Esophagus muscularis mucosa (tissue), 4 donors: Measurements from ENCODE around the gene SLC45A3. TPM values are rescaled to one million over a fixed set of nuclear protein-coding genes. Genes with fewer than 3 reads are reported as not detected.

Experiments
- DNase-seq: peaks from one replicate; pipeline ENCODE4 v3.0.0-alpha.2; 2017; ENCODE audit errors: extremely low spot score
- H3K27ac ChIP-seq, 4 donors: fragments of 200-600 bp; sonication (generic); replicated peaks in 1 of 4; 1 replicate in 3 of 4; 2 replicates in 1 of 4; pipeline ENCODE4 v1.5.1; 2016 to 2019; ENCODE audit warnings: mild to moderate bottlenecking in 1 of 4
- H3K27me3 ChIP-seq, 4 donors: fragments of 200-600 bp; sonication (generic); one replicate each; pipeline versions ENCODE4 v1.5.1 to v1.6.0; 2016 to 2019
- H3K36me3 ChIP-seq, 4 donors: fragments of 200-600 bp; sonication (generic); one replicate each; pipeline ENCODE4 v1.5.1; 2016 to 2019
- H3K4me1 ChIP-seq, 4 donors: fragments of 200-600 bp; sonication (generic); one replicate each; pipeline ENCODE4 v1.5.1; 2016 to 2019
- H3K4me3 ChIP-seq, 4 donors: fragments of 200-600 bp; sonication (generic); 1 replicate in 2 of 4; 2 replicates in 2 of 4; pipeline ENCODE4 v1.5.1; 2016 to 2019; ENCODE audit warnings: mild to moderate bottlenecking in 4 of 4, moderate library complexity in 1 of 4
- H3K9me3 ChIP-seq, 4 donors: fragments of 200-600 bp; sonication (generic); 1 replicate in 3 of 4; 2 replicates in 1 of 4; pipeline ENCODE4 v1.5.1; 2016 to 2019
- EP300 ChIP-seq: sonication (generic); formaldehyde crosslinking; IDR thresholded peaks from one replicate; pipeline ENCODE4 v1.6.1; 2017; ENCODE audit warnings: antibody characterized with exemption
- POLR2A ChIP-seq: fragments of 450-650 bp; IDR thresholded peaks from one replicate; pipeline ENCODE4 v1.6.1; 2017; ENCODE audit warnings: antibody characterized with exemption, moderate library complexity, mild to moderate bottlenecking, low read depth
- POLR2AphosphoS5 ChIP-seq, 2 donors: sonication (generic); formaldehyde crosslinking; IDR thresholded peaks; one replicate each; pipeline ENCODE4 v1.6.1; 2017; ENCODE audit warnings: antibody characterized with exemption in 2 of 2
- WGBS: methylation state at CpG from one replicate; pipeline ENCODE4 v1.1.5; 2018; 5-methylcytosine and 5-hydroxymethylcytosine counted together
- intact Hi-C: fragments of 100-400 bp; cut with DNase I; formaldehyde crosslinking; loops from one replicate; pipeline ENCODE4 v1.15.1; 2023
- small RNA-seq, 3 donors: library from RNA; depleted of rRNA; stranded (forward); fragments of <200 nt; gene quantifications; one replicate each; pipeline ENCODE3, GENCODE V24; 2016
- total RNA-seq, 4 donors: library from RNA; depleted of rRNA; stranded (reverse); fragments of >200 nt; gene quantifications; one replicate each; pipeline versions ENCODE4 v1.1.0 to v1.2.1, GENCODE V29; 2016
- TF ChIP-seq, protein P1 (sequence below), 3 experiments: fragments of 200-600 bp in 2 of 3; fragments of 450-650 bp in 1 of 3; sonication (generic) in 2 of 3; IDR thresholded peaks; one replicate each; pipeline ENCODE4 v1.5.1; 2017 to 2019; ENCODE audit warnings: antibody characterized with exemption in 3 of 3, mild to moderate bottlenecking in 2 of 3, moderate library complexity in 1 of 3

SLC45A3 gene
- total RNA-seq, 4 donors from 2014 or later = 0.86 to 1.7 (median 1.1) TPM

DNA sequence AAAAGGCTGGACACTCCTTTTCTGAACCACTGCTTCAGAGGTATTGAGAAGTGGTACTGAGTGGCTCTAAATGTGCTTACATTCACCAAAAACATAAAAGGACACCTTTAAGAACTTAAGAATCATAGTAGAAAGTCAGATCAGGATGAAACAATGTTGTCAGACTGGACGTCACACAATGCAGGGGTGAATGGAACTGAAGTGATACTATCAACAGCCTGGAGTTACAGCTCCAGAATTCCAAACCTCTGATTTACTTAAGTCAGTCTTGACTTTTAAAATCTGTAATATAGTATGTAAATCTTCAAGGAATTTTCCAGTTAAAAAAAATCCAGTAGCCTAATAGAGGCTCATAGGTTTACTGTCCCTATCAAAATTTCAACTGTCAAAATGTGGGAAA is 67.8 kb downstream of the SLC45A3 start:
- intact Hi-C loops = no loop called here
- TF ChIP-seq EP300 = no peak
- TF ChIP-seq, protein P1, sequence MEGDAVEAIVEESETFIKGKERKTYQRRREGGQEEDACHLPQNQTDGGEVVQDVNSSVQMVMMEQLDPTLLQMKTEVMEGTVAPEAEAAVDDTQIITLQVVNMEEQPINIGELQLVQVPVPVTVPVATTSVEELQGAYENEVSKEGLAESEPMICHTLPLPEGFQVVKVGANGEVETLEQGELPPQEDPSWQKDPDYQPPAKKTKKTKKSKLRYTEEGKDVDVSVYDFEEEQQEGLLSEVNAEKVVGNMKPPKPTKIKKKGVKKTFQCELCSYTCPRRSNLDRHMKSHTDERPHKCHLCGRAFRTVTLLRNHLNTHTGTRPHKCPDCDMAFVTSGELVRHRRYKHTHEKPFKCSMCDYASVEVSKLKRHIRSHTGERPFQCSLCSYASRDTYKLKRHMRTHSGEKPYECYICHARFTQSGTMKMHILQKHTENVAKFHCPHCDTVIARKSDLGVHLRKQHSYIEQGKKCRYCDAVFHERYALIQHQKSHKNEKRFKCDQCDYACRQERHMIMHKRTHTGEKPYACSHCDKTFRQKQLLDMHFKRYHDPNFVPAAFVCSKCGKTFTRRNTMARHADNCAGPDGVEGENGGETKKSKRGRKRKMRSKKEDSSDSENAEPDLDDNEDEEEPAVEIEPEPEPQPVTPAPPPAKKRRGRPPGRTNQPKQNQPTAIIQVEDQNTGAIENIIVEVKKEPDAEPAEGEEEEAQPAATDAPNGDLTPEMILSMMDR (IDR thresholded peaks at IDR 0.05) = no peak
- TF ChIP-seq POLR2A = no peak
- no peak for TF ChIP-seq POLR2AphosphoS5 (IDR thresholded peaks at IDR 0.05)
- Histone ChIP-seq H3K4me3 (no peak overlapping the region), H3K4me1 (peaks cover 0 to 10% (median 3%) of the 10 kb centered on the region in 4 donors), H3K9me3 (no peaks in the 10 kb centered on the region), H3K27me3 (no peaks in the 10 kb centered on the region), H3K36me3 (peaks cover 7 to 62% (median 40%) of the 10 kb centered on the region in 4 donors), H3K27ac (no peak overlapping the region)
- no peak for DNase-seq
- WGBS = 95% methylated on average over 1 of the region's 1 CpG

GRCh38 chr1:205612104-205612503 is 68.2 kb downstream of the SLC45A3 start:
- no peak for DNase-seq
- intact Hi-C loops = no loop called here
- TF ChIP-seq EP300 = no peak
- TF ChIP-seq POLR2AphosphoS5 (IDR thresholded peaks at IDR 0.05) = no peak
- no peak for TF ChIP-seq POLR2A
- TF ChIP-seq, protein P1 (IDR thresholded peaks at IDR 0.05) = no peak
- Histone ChIP-seq H3K4me3 (no peak overlapping the region), H3K27me3 (no peaks in the 10 kb centered on the region), H3K4me1 (peaks cover 0 to 10% (median 3%) of the 10 kb centered on the region in 4 donors), H3K9me3 (no peaks in the 10 kb centered on the region), H3K27ac (no peak overlapping the region), H3K36me3 (peaks cover 4 to 62% (median 37%) of the 10 kb centered on the region in 4 donors)
- 93% methylated on average over 3 of the region's 3 CpGs for WGBS

DNA sequence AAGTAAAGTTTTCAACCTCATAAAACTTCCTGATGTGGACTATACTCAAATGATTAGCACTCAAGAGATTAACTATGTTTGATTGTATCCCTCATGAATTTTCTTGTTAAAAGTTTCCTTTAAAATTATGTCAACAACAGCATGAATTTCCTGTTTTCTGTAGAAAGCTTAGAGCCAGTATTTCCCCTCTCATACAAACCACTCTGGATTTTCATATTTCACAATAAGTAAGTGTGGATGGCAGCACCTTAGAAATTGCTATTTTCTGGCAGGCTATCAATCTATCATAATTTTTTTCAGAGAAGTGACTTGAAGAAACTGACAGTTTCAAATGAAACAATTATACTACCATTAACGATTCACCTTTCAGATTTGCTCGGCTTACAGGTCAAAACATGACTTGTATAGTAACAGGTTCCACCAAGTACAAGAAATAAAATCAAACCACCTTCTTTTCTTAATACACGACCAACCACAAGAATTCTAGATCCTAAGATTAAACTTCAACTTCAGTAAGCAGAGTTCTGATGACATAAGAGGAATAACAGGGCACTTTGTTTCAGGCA is 69.3 kb downstream of the SLC45A3 start:
- H3K4me1 ChIP-seq = peaks cover 0 to 10% (median 3%) of the 10 kb centered on the region in 4 donors
- H3K27me3 ChIP-seq = no peaks in the 10 kb centered on the region
- no peak overlapping the region for H3K4me3 ChIP-seq
- no peak overlapping the region for H3K27ac ChIP-seq
- 73% methylated on average over 3 of the region's 3 CpGs for WGBS
- peaks cover 4 to 62% (median 26%) of the 10 kb centered on the region in 4 donors for H3K36me3 ChIP-seq
- no peaks in the 10 kb centered on the region for H3K9me3 ChIP-seq
- DNase-seq = no peak
- TF ChIP-seq POLR2AphosphoS5 (IDR thresholded peaks at IDR 0.05) (no peak), EP300 (no peak), POLR2A (no peak)
- TF ChIP-seq, protein P1 (IDR thresholded peaks at IDR 0.05) = no peak
- intact Hi-C loops = no loop called here

DNA sequence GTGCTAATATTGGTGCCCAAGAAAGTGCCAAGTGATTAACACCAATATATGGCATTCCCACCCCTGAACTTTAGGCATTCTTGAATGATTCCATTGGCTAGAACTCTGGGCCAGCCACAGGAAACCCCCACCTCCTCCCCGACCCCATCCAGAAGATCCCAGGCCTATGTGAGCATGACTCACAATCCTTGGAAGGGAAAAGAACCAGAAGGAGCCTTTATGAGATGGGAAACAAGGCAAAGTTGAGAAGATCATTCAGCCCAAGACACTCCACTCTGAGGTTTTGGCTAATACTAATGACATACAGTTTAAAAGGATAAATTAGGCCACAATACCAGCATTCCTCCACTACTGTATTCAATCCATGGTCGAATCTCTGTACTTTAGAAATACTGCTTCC is 70.3 kb downstream of the SLC45A3 start:
- DNase-seq = no peak
- WGBS = 61% methylated on average over 2 of the region's 2 CpGs
- TF ChIP-seq POLR2AphosphoS5 (IDR thresholded peaks at IDR 0.05) = no peak
- TF ChIP-seq POLR2A = no peak
- TF ChIP-seq, protein P1 (IDR thresholded peaks at IDR 0.05) = no peak
- no peak overlapping the region for H3K4me3 ChIP-seq
- H3K27ac ChIP-seq = no peak overlapping the region
- no peaks in the 10 kb centered on the region for H3K27me3 ChIP-seq
- H3K4me1 ChIP-seq = peaks cover 0 to 10% (median 3%) of the 10 kb centered on the region in 4 donors
- peaks cover 4 to 59% (median 24%) of the 10 kb centered on the region in 4 donors for H3K36me3 ChIP-seq
- H3K9me3 ChIP-seq = no peaks in the 10 kb centered on the region
- intact Hi-C loops = no loop called here

Small RNAs within 50 kb of the gene (small RNA-seq; reads per million reads assigned to genes)
- 0 reads per million in 3 donors for gene RF00017

Other genes with a start within 250 kb of the SLC45A3 start
- not detected for gene BLACAT1, start 224.5 kb downstream of the SLC45A3 start, total RNA-seq
- gene CDK18, start 175.8 kb downstream of the SLC45A3 start, total RNA-seq = 10 to 100 TPM in 2 of 4 donors, 1 to 10 TPM in 2; 4.8 to 12.9 (median 9.9) TPM
- gene ELK4, start 48.5 kb downstream of the SLC45A3 start, total RNA-seq = 10 to 100 TPM; 18.7 to 23.2 (median 20.5) TPM
- gene NUCKS1, start 69.7 kb upstream of the SLC45A3 start, total RNA-seq = 100 to 1,000 TPM; 111 to 120 (median 116) TPM
- 10 to 100 TPM; 28.5 to 59.2 (median 41.8) TPM for gene RAB29, start 95.0 kb upstream of the SLC45A3 start, total RNA-seq
- gene SLC41A1, start 132.7 kb upstream of the SLC45A3 start, total RNA-seq = 10 to 100 TPM; 22.4 to 37.1 (median 30.6) TPM
- 1 to 10 TPM in 1 of 4 donors, under 1 TPM in 1, not detected in 2; 0.29 to 2.5 TPM for gene PM20D1, start 169.6 kb upstream of the SLC45A3 start, total RNA-seq